HG03196 (cell line): ENCODE measurements around the gene KCNK17.
A peak's percentile ranks its signal among the peaks of the same experiment; 100 is the strongest.

Source experiments
- ATAC-seq: cut with Tn5 transposase; IDR thresholded peaks from one replicate; pipeline ENCODE4 v1.9.1; 2021; ENCODE audit not compliant: unreplicated experiment

The KCNK17 gene

GRCh38 chr6:39338397-39338796 lies 24.2 kb upstream of the KCNK17 start:
- ATAC-seq, result no peak

GRCh38 chr6:39335780-39336545 lies 21.7 kb upstream of the KCNK17 start:
- ATAC-seq, result peak; percentile 64

GRCh38 chr6:39333644-39334438 lies 19.6 kb upstream of the KCNK17 start:
- ATAC-seq, result no peak

- no peak for ATAC-seq
Measured at GRCh38 chr6:39330476-39330875, 16.3 kb upstream of the KCNK17 start.

GRCh38 chr6:39330057-39330456 lies 15.8 kb upstream of the KCNK17 start:
- ATAC-seq, result peak; percentile 84

- no peak for ATAC-seq
Measured at GRCh38 chr6:39328066-39328465, 13.8 kb upstream of the KCNK17 start.

GRCh38 chr6:39327507-39327906 lies 13.3 kb upstream of the KCNK17 start:
- ATAC-seq, result no peak

GRCh38 chr6:39322306-39322850 lies 8.2 kb upstream of the KCNK17 start, which contains the start of gene KCNK16:
Gene KCNK16 (minus strand): TSS chr6:39322702. CDS start chr6:39322540, 162 bp downstream.
- ATAC-seq, result no peak

- ATAC-seq, result no peak
Measured at GRCh38 chr6:39321761-39322160, 7.5 kb upstream of the KCNK17 start.

- no peak for ATAC-seq
Measured at GRCh38 chr6:39320363-39320984, 6.3 kb upstream of the KCNK17 start.

GRCh38 chr6:39319621-39320362 lies 5.6 kb upstream of the KCNK17 start:
- ATAC-seq, result no peak

- ATAC-seq, result no peak
Measured at GRCh38 chr6:39317256-39317655, 3.0 kb upstream of the KCNK17 start.

- ATAC-seq, result no peak
Measured at GRCh38 chr6:39313526-39314272, 520 bp downstream of the KCNK17 start.

- ATAC-seq, result no peak
Measured at GRCh38 chr6:39312912-39313525, 1.2 kb downstream of the KCNK17 start.

- ATAC-seq, result no peak
Measured at GRCh38 chr6:39310542-39310941, 3.7 kb downstream of the KCNK17 start.

GRCh38 chr6:39309942-39310531 lies 4.2 kb downstream of the KCNK17 start:
- ATAC-seq, result no peak

- no peak for ATAC-seq
Measured at GRCh38 chr6:39307462-39307861, 6.8 kb downstream of the KCNK17 start.

- ATAC-seq, result no peak
Measured at GRCh38 chr6:39304951-39305350, 9.3 kb downstream of the KCNK17 start.
